Esophagus muscularis mucosa (tissue), 4 donors: ENCODE data around the gene TOLLIP. TPM values are rescaled to one million over a fixed set of nuclear protein-coding genes. Genes with fewer than 3 reads are reported as not detected.

ENCODE experiments used
- DNase-seq: peaks from one replicate; pipeline ENCODE4 v3.0.0-alpha.2; 2017; ENCODE audit errors: extremely low spot score
- H3K27ac ChIP-seq, 4 donors: fragments of 200-600 bp; sonication (generic); replicated peaks in 1 of 4; 1 replicate in 3 of 4; 2 replicates in 1 of 4; pipeline ENCODE4 v1.5.1; 2016 to 2019; ENCODE audit warnings: mild to moderate bottlenecking in 1 of 4
- H3K27me3 ChIP-seq, 4 donors: fragments of 200-600 bp; sonication (generic); one replicate each; pipeline versions ENCODE4 v1.5.1 to v1.6.0; 2016 to 2019
- H3K36me3 ChIP-seq, 4 donors: fragments of 200-600 bp; sonication (generic); one replicate each; pipeline ENCODE4 v1.5.1; 2016 to 2019
- H3K4me1 ChIP-seq, 4 donors: fragments of 200-600 bp; sonication (generic); one replicate each; pipeline ENCODE4 v1.5.1; 2016 to 2019
- H3K4me3 ChIP-seq, 4 donors: fragments of 200-600 bp; sonication (generic); 1 replicate in 2 of 4; 2 replicates in 2 of 4; pipeline ENCODE4 v1.5.1; 2016 to 2019; ENCODE audit warnings: mild to moderate bottlenecking in 4 of 4, moderate library complexity in 1 of 4
- H3K9me3 ChIP-seq, 4 donors: fragments of 200-600 bp; sonication (generic); 1 replicate in 3 of 4; 2 replicates in 1 of 4; pipeline ENCODE4 v1.5.1; 2016 to 2019
- CTCF ChIP-seq, 3 experiments: fragments of 200-600 bp in 2 of 3; fragments of 450-650 bp in 1 of 3; sonication (generic) in 2 of 3; IDR thresholded peaks; one replicate each; pipeline ENCODE4 v1.5.1; 2017 to 2019; ENCODE audit warnings: antibody characterized with exemption in 3 of 3, mild to moderate bottlenecking in 2 of 3, moderate library complexity in 1 of 3
- EP300 ChIP-seq: sonication (generic); formaldehyde crosslinking; IDR thresholded peaks from one replicate; pipeline ENCODE4 v1.6.1; 2017; ENCODE audit warnings: antibody characterized with exemption
- POLR2A ChIP-seq: fragments of 450-650 bp; IDR thresholded peaks from one replicate; pipeline ENCODE4 v1.6.1; 2017; ENCODE audit warnings: antibody characterized with exemption, moderate library complexity, mild to moderate bottlenecking, low read depth
- POLR2AphosphoS5 ChIP-seq, 2 donors: sonication (generic); formaldehyde crosslinking; IDR thresholded peaks; one replicate each; pipeline ENCODE4 v1.6.1; 2017; ENCODE audit warnings: antibody characterized with exemption in 2 of 2
- WGBS: methylation state at CpG from one replicate; pipeline ENCODE4 v1.1.5; 2018; 5-methylcytosine and 5-hydroxymethylcytosine counted together
- intact Hi-C: fragments of 100-400 bp; cut with DNase I; formaldehyde crosslinking; loops from one replicate; pipeline ENCODE4 v1.15.1; 2023
- total RNA-seq, 4 donors: library from RNA; depleted of rRNA; stranded (reverse); fragments of >200 nt; gene quantifications; one replicate each; pipeline versions ENCODE4 v1.1.0 to v1.2.1, GENCODE V29; 2016

The TOLLIP gene
- total RNA-seq, 4 donors from 2014 or later = 33.2 to 71.6 (median 58.6) TPM

GRCh38 chr11:1259561-1259960 is 49.9 kb downstream of the TOLLIP start:
- TF ChIP-seq CTCF (IDR thresholded peaks at IDR 0.05) (no peak), POLR2A (no peak), EP300 (no peak), POLR2AphosphoS5 (IDR thresholded peaks at IDR 0.05) (no peak)
- no peaks in the 10 kb centered on the region for H3K27me3 ChIP-seq
- intact Hi-C loops = no loop called here
- peaks cover 16 to 25% (median 20%) of the 10 kb centered on the region in 4 donors for H3K4me1 ChIP-seq
- no peak overlapping the region for H3K4me3 ChIP-seq
- no peak overlapping the region for H3K27ac ChIP-seq
- 86% methylated on average over 4 of the region's 9 CpGs for WGBS
- no peaks in the 10 kb centered on the region for H3K36me3 ChIP-seq
- no peak for DNase-seq
- no peaks in the 10 kb centered on the region for H3K9me3 ChIP-seq

GRCh38 chr11:1259076-1259461 is 50.4 kb downstream of the TOLLIP start:
- H3K36me3 ChIP-seq = no peaks in the 10 kb centered on the region
- H3K27ac ChIP-seq = no peak overlapping the region
- H3K27me3 ChIP-seq = no peaks in the 10 kb centered on the region
- no peaks in the 10 kb centered on the region for H3K9me3 ChIP-seq
- WGBS = no CpG with 5 or more reads among the region's 7 CpGs
- no peak for DNase-seq
- no peak overlapping the region for H3K4me3 ChIP-seq
- H3K4me1 ChIP-seq = peaks cover 16 to 22% (median 18%) of the 10 kb centered on the region in 4 donors
- intact Hi-C loops = no loop called here
- no peak for TF ChIP-seq POLR2A
- TF ChIP-seq EP300 = no peak
- TF ChIP-seq POLR2AphosphoS5 (IDR thresholded peaks at IDR 0.05) = no peak
- no peak for TF ChIP-seq CTCF (IDR thresholded peaks at IDR 0.05)

GRCh38 chr11:1258401-1259075 is 50.9 kb downstream of the TOLLIP start:
- Histone ChIP-seq H3K27me3 (no peaks in the 10 kb centered on the region), H3K27ac (no peak overlapping the region), H3K36me3 (no peaks in the 10 kb centered on the region), H3K9me3 (no peaks in the 10 kb centered on the region), H3K4me3 (no peak overlapping the region), H3K4me1 (peaks cover 16 to 19% (median 18%) of the 10 kb centered on the region in 4 donors)
- DNase-seq = no peak
- TF ChIP-seq POLR2A (no peak), POLR2AphosphoS5 (IDR thresholded peaks at IDR 0.05) (no peak), CTCF (IDR thresholded peaks at IDR 0.05) (no peak), EP300 (no peak)
- WGBS = 78% methylated on average over 12 of the region's 13 CpGs
- intact Hi-C loops = no loop called here

- intact Hi-C loops = no loop called here
- no peak for DNase-seq
- Histone ChIP-seq H3K27ac (no peak overlapping the region), H3K36me3 (no peaks in the 10 kb centered on the region), H3K4me1 (peaks cover 12 to 15% (median 13%) of the 10 kb centered on the region in 4 donors), H3K9me3 (no peaks in the 10 kb centered on the region), H3K27me3 (no peaks in the 10 kb centered on the region), H3K4me3 (no peak overlapping the region)
- WGBS = 80% methylated on average over 9 of the region's 16 CpGs
- TF ChIP-seq POLR2A = no peak
- TF ChIP-seq EP300 = no peak
- TF ChIP-seq CTCF (IDR thresholded peaks at IDR 0.05) = no peak
- TF ChIP-seq POLR2AphosphoS5 (IDR thresholded peaks at IDR 0.05) = no peak
Observed at GRCh38 chr11:1257916-1258315, 51.5 kb downstream of the TOLLIP start.

- 87% methylated on average over 24 of the region's 27 CpGs for WGBS
- H3K27me3 ChIP-seq = no peaks in the 10 kb centered on the region
- H3K4me1 ChIP-seq = peaks cover 7 to 11% (median 8%) of the 10 kb centered on the region in 4 donors
- intact Hi-C loops = no loop called here
- H3K36me3 ChIP-seq = no peaks in the 10 kb centered on the region
- H3K9me3 ChIP-seq = no peaks in the 10 kb centered on the region
- H3K4me3 ChIP-seq = no peak overlapping the region
- no peak overlapping the region for H3K27ac ChIP-seq
- TF ChIP-seq CTCF (IDR thresholded peaks at IDR 0.05) = no peak
- no peak for TF ChIP-seq POLR2AphosphoS5 (IDR thresholded peaks at IDR 0.05)
- TF ChIP-seq POLR2A = no peak
- no peak for DNase-seq
Observed at GRCh38 chr11:1257366-1257765, 52.1 kb downstream of the TOLLIP start.
